ENCODE data around the gene MRI1.
"Not testable (repeated sequence)": the region's sequence is repeated elsewhere in the genome, so short reads cannot be mapped to it uniquely, and the experiment has no call there.

Gene MRI1

GRCh38 chr19:13784731-13785452 is 20.6 kb downstream of the MRI1 start:
- in situ Hi-C loops (cut with MboI; ENCODE audit: low pct_unique_long_range_greater_than_20kb, low sequenced_read_pairs, unreplicated experiment), result loop anchor here (10.0 kb wide), 1 partner anchor 70 kb away; no protein-coding TSS in a partner anchor
- TF ChIP-seq CTCF (IDR thresholded peaks at IDR 0.05; ENCODE audit: extremely low read depth, insufficient read depth, missing control alignments), result peak; percentile 62
- DNase-seq (ENCODE audit: low spot score), result no peak

- no peak for TF ChIP-seq CTCF (IDR thresholded peaks at IDR 0.05; ENCODE audit: extremely low read depth, insufficient read depth, missing control alignments)
- in situ Hi-C loops (cut with MboI; ENCODE audit: low pct_unique_long_range_greater_than_20kb, low sequenced_read_pairs, unreplicated experiment), result loop anchor here (10.0 kb wide), 1 partner anchor 66 kb away; no protein-coding TSS in a partner anchor
- DNase-seq (ENCODE audit: low spot score), result no peak
Observed at GRCh38 chr19:13788991-13789390, 24.7 kb downstream of the MRI1 start.

GRCh38 chr19:13790354-13790753 is 26.0 kb downstream of the MRI1 start:
- in situ Hi-C loops (cut with MboI; ENCODE audit: low pct_unique_long_range_greater_than_20kb, low sequenced_read_pairs, unreplicated experiment), result no loop called here
- DNase-seq (ENCODE audit: low spot score), result no peak
- no peak for TF ChIP-seq CTCF (IDR thresholded peaks at IDR 0.05; ENCODE audit: extremely low read depth, insufficient read depth, missing control alignments)

GRCh38 chr19:13793317-13793716 is 29.0 kb downstream of the MRI1 start:
- DNase-seq (ENCODE audit: low spot score); in situ Hi-C loops (cut with MboI; ENCODE audit: low pct_unique_long_range_greater_than_20kb, low sequenced_read_pairs, unreplicated experiment): not testable (repeated sequence)

- TF ChIP-seq CTCF (IDR thresholded peaks at IDR 0.05; ENCODE audit: extremely low read depth, insufficient read depth, missing control alignments), result no peak
- in situ Hi-C loops (cut with MboI; ENCODE audit: low pct_unique_long_range_greater_than_20kb, low sequenced_read_pairs, unreplicated experiment), result no loop called here
Observed at GRCh38 chr19:13794398-13794756, 30.1 kb downstream of the MRI1 start.

GRCh38 chr19:13794757-13795589 is 30.7 kb downstream of the MRI1 start, which contains the start of gene ZSWIM4:
ZSWIM4 (plus strand) TSS chr19:13795443; CDS start chr19:13795649, 206 bp downstream.
- TF ChIP-seq CTCF (IDR thresholded peaks at IDR 0.05; ENCODE audit: extremely low read depth, insufficient read depth, missing control alignments), result no peak
- in situ Hi-C loops (cut with MboI; ENCODE audit: low pct_unique_long_range_greater_than_20kb, low sequenced_read_pairs, unreplicated experiment), result no loop called here
- peak; percentile 98 for DNase-seq (ENCODE audit: low spot score)

More at GRCh38 chr19:13794398-13794756, 30.1 kb downstream of the MRI1 start:
- DNase-seq (ENCODE audit: low spot score), result no peak
